Measurements from ENCODE around the gene STK31.
"Not testable (repeated sequence)": the region's sequence is repeated elsewhere in the genome, so short reads cannot be mapped to it uniquely, and the experiment has no call there.

Gene STK31

GRCh38 chr7:23802720-23803397 lies 92.8 kb downstream of the STK31 start:
- DNase-seq (ENCODE audit: low read depth in 2 of 2), result no peak
- no peak for TF ChIP-seq CTCF (IDR thresholded peaks at IDR 0.05; ENCODE audit: low read depth, low read length)
- H3K4me3 ChIP-seq (replicated peaks in 1 of 2; ENCODE audit: low read depth in 2 of 2, low read length in 2 of 2), result no peak overlapping the region

GRCh38 chr7:23804707-23805106 lies 94.7 kb downstream of the STK31 start:
- no peak for TF ChIP-seq CTCF (IDR thresholded peaks at IDR 0.05; ENCODE audit: low read depth, low read length)
- no peak overlapping the region for H3K4me3 ChIP-seq (replicated peaks in 1 of 2; ENCODE audit: low read depth in 2 of 2, low read length in 2 of 2)
- no peak for DNase-seq (ENCODE audit: low read depth in 2 of 2)

- TF ChIP-seq CTCF (IDR thresholded peaks at IDR 0.05; ENCODE audit: low read depth, low read length), result no peak
- no peak overlapping the region for H3K4me3 ChIP-seq (replicated peaks in 1 of 2; ENCODE audit: low read depth in 2 of 2, low read length in 2 of 2)
- DNase-seq (ENCODE audit: low read depth in 2 of 2), result no peak
Measured at GRCh38 chr7:23808421-23808820, 98.4 kb downstream of the STK31 start.

GRCh38 chr7:23810099-23810498 lies 100.1 kb downstream of the STK31 start:
- no peak overlapping the region for H3K4me3 ChIP-seq (replicated peaks in 1 of 2; ENCODE audit: low read depth in 2 of 2, low read length in 2 of 2)
- no peak for DNase-seq (ENCODE audit: low read depth in 2 of 2)
- TF ChIP-seq CTCF (IDR thresholded peaks at IDR 0.05; ENCODE audit: low read depth, low read length), result no peak

GRCh38 chr7:23811540-23811939 lies 101.5 kb downstream of the STK31 start:
- peak; percentile 25 for TF ChIP-seq CTCF (IDR thresholded peaks at IDR 0.05; ENCODE audit: low read depth, low read length)
- DNase-seq (ENCODE audit: low read depth in 2 of 2), result peak in 1 of 2 donors; percentile 22
- H3K4me3 ChIP-seq (replicated peaks in 1 of 2; ENCODE audit: low read depth in 2 of 2, low read length in 2 of 2), result no peak overlapping the region

- H3K4me3 ChIP-seq (replicated peaks in 1 of 2; ENCODE audit: low read depth in 2 of 2, low read length in 2 of 2); DNase-seq (ENCODE audit: low read depth in 2 of 2): not testable (repeated sequence)
Measured at GRCh38 chr7:23828125-23828524, 118.1 kb downstream of the STK31 start.

- H3K4me3 ChIP-seq (replicated peaks in 1 of 2; ENCODE audit: low read depth in 2 of 2, low read length in 2 of 2); DNase-seq (ENCODE audit: low read depth in 2 of 2): not testable (repeated sequence)
Measured at GRCh38 chr7:23832733-23833132, 122.7 kb downstream of the STK31 start.

- no peak for DNase-seq (ENCODE audit: low read depth in 2 of 2)
- no peak for TF ChIP-seq CTCF (IDR thresholded peaks at IDR 0.05; ENCODE audit: low read depth, low read length)
- no peak overlapping the region for H3K4me3 ChIP-seq (replicated peaks in 1 of 2; ENCODE audit: low read depth in 2 of 2, low read length in 2 of 2)
Measured at GRCh38 chr7:23833405-23833804, 123.4 kb downstream of the STK31 start.

- not testable (repeated sequence) for H3K4me3 ChIP-seq (replicated peaks in 1 of 2; ENCODE audit: low read depth in 2 of 2, low read length in 2 of 2); DNase-seq (ENCODE audit: low read depth in 2 of 2)
Measured at GRCh38 chr7:23844837-23845236, 134.8 kb downstream of the STK31 start.

Data from cardiac fibroblast (primary cell).